Stomach smooth muscle (tissue), 2 donors: ENCODE results near the gene S100A16.

Experiments used
- H3K27ac ChIP-seq: one replicate; pipeline ENCODE4 v1.7.0; 2013; ENCODE audit warnings: mild to moderate bottlenecking, low read length, inconsistent platforms
- H3K27me3 ChIP-seq, 2 donors: one replicate each; pipeline ENCODE4 v1.7.0; 2013; ENCODE audit warnings: low read length in 2 of 2; ENCODE audit not compliant: insufficient read depth in 2 of 2, control insufficient read depth in 1 of 2
- H3K36me3 ChIP-seq, 2 donors: one replicate each; pipeline ENCODE4 v1.7.0; 2013; ENCODE audit warnings: low read length in 2 of 2; ENCODE audit not compliant: control insufficient read depth in 2 of 2, insufficient read depth in 2 of 2
- H3K4me1 ChIP-seq: one replicate; pipeline ENCODE4 v1.7.0; 2013; ENCODE audit warnings: low read length; ENCODE audit not compliant: control insufficient read depth, insufficient read depth
- H3K4me3 ChIP-seq, 2 donors: one replicate each; pipeline ENCODE4 v1.7.0; 2013; ENCODE audit warnings: low read length in 2 of 2
- H3K9ac ChIP-seq, 2 donors: one replicate each; pipeline ENCODE4 v1.7.0; 2013; ENCODE audit warnings: low read length in 2 of 2, mild to moderate bottlenecking in 1 of 2
- H3K9me3 ChIP-seq, 2 donors: one replicate each; pipeline ENCODE4 v1.7.0; 2013; ENCODE audit warnings: low read length in 2 of 2; ENCODE audit not compliant: control insufficient read depth in 2 of 2
- donor health status: healthy.
- donor health status: Pancreatic carcinoma.

S100A16 gene, protein sequence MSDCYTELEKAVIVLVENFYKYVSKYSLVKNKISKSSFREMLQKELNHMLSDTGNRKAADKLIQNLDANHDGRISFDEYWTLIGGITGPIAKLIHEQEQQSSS

DNA sequence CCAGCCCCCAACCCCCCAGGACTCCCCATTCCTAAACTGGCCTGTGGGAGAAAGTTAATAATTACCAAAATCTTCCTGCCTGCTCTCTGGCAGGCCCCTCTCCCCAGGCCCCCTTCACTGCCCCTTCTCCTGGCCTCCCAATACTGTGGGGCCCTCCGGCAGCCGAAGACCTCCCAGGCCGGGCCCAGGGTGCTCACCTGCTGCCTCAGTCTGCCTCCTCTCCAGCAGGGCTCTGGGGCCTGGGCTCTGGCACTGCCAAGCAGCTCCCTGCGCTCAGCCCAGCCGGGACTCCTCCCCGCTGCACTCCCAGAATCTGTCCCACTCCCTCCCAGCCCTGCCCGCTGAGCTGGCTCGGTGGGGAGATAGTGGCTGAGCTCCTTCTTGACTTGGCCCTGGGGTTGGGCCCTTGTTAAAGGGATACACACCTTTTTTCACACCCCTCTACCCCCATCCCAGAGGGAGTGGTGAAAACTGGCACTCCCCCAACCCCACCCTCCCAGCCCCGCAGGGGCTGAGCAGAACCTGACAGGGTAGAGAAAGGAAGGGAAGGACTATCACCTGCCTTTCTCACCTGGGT, at the start of gene S100A16:
Gene S100A16 (minus strand): TSS at position 383 of the 577 bp plus-strand sequence. CDS start 4,986 bp downstream, outside the sequence.
- peak within 1 kb of the TSS; percentile 86 to 95 for H3K9ac ChIP-seq
- no peaks in the 10 kb centered on the region for H3K9me3 ChIP-seq
- H3K4me3 ChIP-seq, result peak within 1 kb of the TSS; percentile 80 to 91
- no peaks in the 10 kb centered on the region for H3K36me3 ChIP-seq
- no peaks in the 10 kb centered on the region for H3K27me3 ChIP-seq
- H3K4me1 ChIP-seq, result peaks cover 68% of the 10 kb centered on the region
- peak within 1 kb of the TSS; percentile 79 for H3K27ac ChIP-seq

DNA sequence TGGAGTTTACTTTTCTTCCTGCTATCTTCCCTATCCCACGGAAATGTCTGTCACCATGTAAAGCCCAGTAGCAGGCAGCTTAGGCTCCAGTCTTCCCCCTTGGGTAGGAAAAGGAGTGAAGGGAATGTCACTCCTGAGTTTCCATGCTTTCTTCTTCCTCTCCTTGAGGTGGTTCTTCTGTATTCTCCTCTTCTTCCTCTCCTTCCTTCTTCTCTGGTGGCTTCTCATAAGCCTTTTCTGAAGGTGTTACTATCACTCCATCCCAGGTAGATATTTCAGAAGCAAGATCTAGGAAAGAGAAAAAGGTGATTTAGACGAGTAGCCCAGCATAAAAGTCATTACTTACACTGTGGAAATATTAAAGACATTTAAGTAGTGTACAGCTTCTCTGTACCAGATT, 49.3 kb upstream of the S100A16 start:
- Histone ChIP-seq H3K4me3 (no peak overlapping the region), H3K36me3 (peaks cover 54 to 55% of the 10 kb centered on the region in 2 donors), H3K4me1 (peaks cover 11% of the 10 kb centered on the region), H3K9ac (no peak overlapping the region), H3K27me3 (no peaks in the 10 kb centered on the region), H3K27ac (no peak overlapping the region), H3K9me3 (no peaks in the 10 kb centered on the region)

GRCh38 chr1:153661111-153661708, 48.3 kb upstream of the S100A16 start:
- H3K4me1 ChIP-seq, result peaks cover 11% of the 10 kb centered on the region

GRCh38 chr1:153659656-153660055, 46.7 kb upstream of the S100A16 start:
- Histone ChIP-seq H3K27ac (peak overlapping the region; percentile 80), H3K9ac (peak overlapping the region in 1 of 2 donors; percentile 94), H3K4me3 (peak overlapping the region; percentile 89 to 96), H3K27me3 (no peaks in the 10 kb centered on the region), H3K4me1 (peaks cover 11% of the 10 kb centered on the region), H3K9me3 (no peaks in the 10 kb centered on the region), H3K36me3 (peaks cover 30 to 32% of the 10 kb centered on the region in 2 donors)

More at GRCh38 chr1:153661111-153661708, 48.3 kb upstream of the S100A16 start:
- H3K4me3 ChIP-seq, result no peak overlapping the region
- no peaks in the 10 kb centered on the region for H3K9me3 ChIP-seq
- no peak overlapping the region for H3K9ac ChIP-seq
- H3K27me3 ChIP-seq, result no peaks in the 10 kb centered on the region
- H3K27ac ChIP-seq, result no peak overlapping the region
- H3K36me3 ChIP-seq, result peaks cover 44 to 45% of the 10 kb centered on the region in 2 donors

GRCh38 chr1:153659175-153659534, 46.2 kb upstream of the S100A16 start:
- Histone ChIP-seq H3K27me3 (no peaks in the 10 kb centered on the region), H3K27ac (peak overlapping the region; percentile 80)

GRCh38 chr1:153658400-153659174, 45.6 kb upstream of the S100A16 start, which contains the start of gene SNAPIN:
TSS of gene SNAPIN (plus strand) at chr1:153658703. CDS start at chr1:153658744, 41 bp downstream.
- Histone ChIP-seq H3K36me3 (peaks cover 22 to 25% of the 10 kb centered on the region in 2 donors), H3K27me3 (no peaks in the 10 kb centered on the region), H3K4me1 (peaks cover 11% of the 10 kb centered on the region), H3K9ac (peak within 1 kb of the TSS; percentile 93 to 94), H3K27ac (peak within 1 kb of the TSS; percentile 80), H3K4me3 (peak within 1 kb of the TSS; percentile 89 to 96), H3K9me3 (no peaks in the 10 kb centered on the region)

More at GRCh38 chr1:153659175-153659534, 46.2 kb upstream of the S100A16 start:
- peak overlapping the region; percentile 93 to 94 for H3K9ac ChIP-seq
- H3K4me3 ChIP-seq, result peak overlapping the region; percentile 89 to 96
- no peaks in the 10 kb centered on the region for H3K9me3 ChIP-seq
- peaks cover 26 to 28% of the 10 kb centered on the region in 2 donors for H3K36me3 ChIP-seq
- peaks cover 11% of the 10 kb centered on the region for H3K4me1 ChIP-seq

DNA sequence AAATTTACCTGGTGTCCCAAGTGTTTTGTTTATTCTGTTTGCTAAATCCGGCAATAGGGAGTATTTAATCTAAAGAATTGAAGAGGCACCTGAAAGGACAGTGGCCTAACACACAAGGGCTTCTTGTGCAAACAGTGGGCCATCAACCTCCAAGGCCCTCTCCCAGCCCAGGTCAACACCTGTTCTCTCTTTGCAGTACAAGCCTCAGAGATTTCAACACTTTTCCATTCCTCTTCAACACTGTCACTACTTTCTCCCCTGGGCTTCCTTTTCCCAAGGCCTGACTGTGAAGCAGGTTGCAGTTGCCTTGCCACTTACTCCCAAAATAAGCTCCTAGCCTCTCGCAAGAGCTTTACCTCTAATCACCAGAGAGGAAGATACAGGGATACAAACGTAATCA, 42.4 kb upstream of the S100A16 start:
- Histone ChIP-seq H3K36me3 (no peaks in the 10 kb centered on the region), H3K9ac (no peak overlapping the region), H3K27me3 (no peaks in the 10 kb centered on the region), H3K9me3 (no peaks in the 10 kb centered on the region), H3K4me3 (no peak overlapping the region), H3K27ac (no peak overlapping the region), H3K4me1 (peaks cover 13% of the 10 kb centered on the region)

- no peak overlapping the region for H3K4me3 ChIP-seq
- no peak overlapping the region for H3K27ac ChIP-seq
Observed at GRCh38 chr1:153652805-153653500, 40.0 kb upstream of the S100A16 start.

DNA sequence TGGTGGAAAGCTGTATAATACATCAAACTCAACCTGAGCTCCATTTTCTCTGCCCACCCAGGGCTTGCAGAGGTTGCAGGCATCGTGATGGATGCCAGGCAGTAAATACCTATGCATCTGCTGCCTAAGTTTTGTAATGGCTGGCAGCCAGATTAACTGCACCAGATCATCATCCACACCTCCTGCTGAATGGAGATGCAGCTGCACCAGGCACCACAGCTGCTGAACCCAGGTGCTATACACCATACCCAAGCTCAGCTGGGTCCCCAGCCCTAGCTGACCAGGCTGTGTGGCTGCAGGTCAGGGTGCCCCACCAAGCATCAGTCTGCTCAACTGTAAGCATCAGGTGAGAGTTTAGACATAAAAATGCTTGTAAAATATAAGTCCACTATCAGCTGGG, 38.8 kb upstream of the S100A16 start:
- H3K27me3 ChIP-seq, result no peaks in the 10 kb centered on the region
- H3K9me3 ChIP-seq, result no peaks in the 10 kb centered on the region
- peaks cover 11% of the 10 kb centered on the region for H3K4me1 ChIP-seq
- no peaks in the 10 kb centered on the region for H3K36me3 ChIP-seq
- no peak overlapping the region for H3K9ac ChIP-seq
- H3K4me3 ChIP-seq, result no peak overlapping the region
- H3K27ac ChIP-seq, result no peak overlapping the region

More at GRCh38 chr1:153652805-153653500, 40.0 kb upstream of the S100A16 start:
- peaks cover 7% of the 10 kb centered on the region for H3K4me1 ChIP-seq
- no peak overlapping the region for H3K9ac ChIP-seq
- H3K9me3 ChIP-seq, result no peaks in the 10 kb centered on the region
- H3K27me3 ChIP-seq, result no peaks in the 10 kb centered on the region
- no peaks in the 10 kb centered on the region for H3K36me3 ChIP-seq

DNA sequence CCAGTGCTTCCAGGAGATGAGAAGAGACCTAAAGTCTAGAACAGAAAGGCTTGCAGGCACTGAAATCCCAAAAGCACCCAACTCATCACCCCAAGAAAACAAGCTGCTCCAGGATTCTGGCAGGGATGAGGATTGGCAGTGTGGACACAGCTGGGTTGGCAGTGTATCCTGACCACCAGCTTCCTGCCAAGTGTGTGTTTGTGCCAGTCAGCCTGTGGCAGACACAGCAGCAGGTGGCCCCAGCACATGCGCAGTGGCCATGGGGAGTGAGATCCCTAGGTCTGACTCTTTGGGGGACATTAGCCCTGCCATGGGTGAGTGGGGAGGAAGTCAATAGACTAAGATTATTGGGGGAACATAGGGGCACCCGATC, 36.9 kb upstream of the S100A16 start:
- Histone ChIP-seq H3K9me3 (no peaks in the 10 kb centered on the region), H3K4me1 (peaks cover 13% of the 10 kb centered on the region), H3K9ac (peak overlapping the region in 1 of 2 donors; percentile 4), H3K36me3 (peaks cover 10% of the 10 kb centered on the region in 2 donors), H3K4me3 (no peak overlapping the region), H3K27me3 (no peaks in the 10 kb centered on the region), H3K27ac (no peak overlapping the region)
